HUDEP-2 (cell line): Measurements from ENCODE around the gene B3GALT6.
A peak's percentile ranks its signal among the peaks of the same experiment; 100 is the strongest.
"Not testable (repeated sequence)": the region's sequence is repeated elsewhere in the genome, so short reads cannot be mapped to it uniquely, and the experiment has no call there.

ENCODE experiments used
- DNase-seq, 76 experiments: peaks; one replicate each; lab custom pipeline; 2025; ENCODE audit not compliant: unreplicated experiment in 76 of 76; lab: John Stamatoyannopoulos, UW

Gene B3GALT6

DNA sequence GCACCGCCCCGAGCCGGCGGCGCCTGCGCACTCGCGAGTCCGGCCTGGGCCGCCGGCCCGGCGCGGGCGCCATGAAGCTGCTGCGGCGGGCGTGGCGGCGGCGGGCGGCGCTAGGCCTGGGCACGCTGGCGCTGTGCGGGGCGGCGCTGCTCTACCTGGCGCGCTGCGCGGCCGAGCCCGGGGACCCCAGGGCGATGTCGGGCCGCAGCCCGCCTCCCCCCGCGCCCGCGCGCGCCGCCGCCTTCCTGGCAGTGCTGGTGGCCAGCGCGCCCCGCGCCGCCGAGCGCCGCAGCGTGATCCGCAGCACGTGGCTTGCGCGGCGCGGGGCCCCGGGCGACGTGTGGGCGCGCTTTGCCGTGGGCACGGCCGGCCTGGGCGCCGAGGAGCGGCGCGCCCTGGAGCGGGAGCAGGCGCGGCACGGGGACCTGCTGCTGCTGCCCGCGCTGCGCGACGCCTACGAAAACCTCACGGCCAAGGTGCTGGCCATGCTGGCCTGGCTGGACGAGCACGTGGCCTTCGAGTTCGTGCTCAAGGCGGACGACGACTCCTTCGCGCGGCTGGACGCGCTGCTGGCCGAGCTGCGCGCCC is at the start of gene B3GALT6:
Gene B3GALT6 (plus strand): TSS at position 30 of the 588 bp plus-strand sequence. CDS start 42 bp downstream, at position 72.
- peak in 15 of 76 experiments; percentile 37 to 62 (median 48) for DNase-seq

DNA sequence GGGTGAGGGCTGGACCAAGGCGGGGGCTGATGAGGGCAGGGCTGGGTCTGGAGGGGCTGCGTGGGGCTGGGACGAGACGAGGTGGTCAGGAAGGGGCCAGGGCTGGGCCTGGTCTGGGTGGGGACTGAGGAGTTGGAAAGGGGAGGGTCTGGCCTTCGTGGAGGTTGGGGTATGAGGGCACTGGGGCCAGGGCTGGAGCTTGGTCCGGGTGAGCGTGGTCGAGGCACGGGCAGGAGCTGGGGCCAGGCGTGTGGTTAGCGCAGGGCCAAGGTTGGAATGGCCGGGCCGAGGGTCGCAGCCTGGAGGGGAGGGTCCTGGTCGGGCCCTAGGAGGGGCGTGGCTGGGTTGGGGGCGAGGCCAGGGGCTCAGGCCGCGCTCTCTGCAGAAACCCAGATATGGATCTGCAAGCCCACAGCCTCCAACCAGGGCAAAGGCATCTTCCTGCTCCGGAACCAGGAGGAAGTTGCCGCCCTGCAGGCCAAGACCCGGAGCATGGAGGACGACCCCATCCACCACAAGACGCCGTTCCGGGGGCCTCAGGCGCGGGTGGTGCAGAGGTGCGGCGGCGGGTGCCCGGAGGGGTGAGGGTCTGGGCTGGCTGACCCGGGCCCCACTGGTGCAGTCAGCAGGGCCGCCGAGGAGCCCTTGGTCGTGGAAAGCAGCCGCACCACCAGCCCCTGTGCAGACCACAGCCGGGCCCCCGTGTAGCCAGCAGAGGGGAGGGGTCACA is 49.4 kb upstream of the B3GALT6 start:
- no peak for DNase-seq

DNA sequence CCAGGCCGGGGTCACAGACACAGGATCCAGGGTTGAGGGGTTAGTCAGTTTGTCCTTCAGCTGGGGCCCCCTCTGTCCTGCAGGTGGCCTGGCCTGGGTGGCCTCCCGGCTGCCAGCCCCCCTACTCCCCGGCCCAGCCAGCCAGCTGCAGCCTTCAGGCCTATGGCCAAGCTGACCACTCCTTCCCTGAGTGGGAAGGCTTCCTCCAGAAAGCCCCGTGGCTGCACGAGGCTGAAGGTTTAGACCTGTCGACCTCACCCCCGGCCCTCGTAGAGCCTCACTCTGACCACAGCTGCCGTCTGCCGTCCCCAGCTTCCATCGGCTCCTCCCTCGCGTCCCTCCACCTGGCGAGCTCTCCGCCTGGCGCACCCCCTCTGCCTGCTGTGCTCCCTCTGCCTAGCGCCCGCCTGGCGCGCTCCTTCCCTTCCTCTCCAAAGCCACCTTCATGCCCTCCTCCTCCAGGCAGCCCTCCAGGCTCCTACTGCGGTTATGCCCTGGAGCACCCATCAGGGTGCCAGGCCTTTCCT is 48.8 kb upstream of the B3GALT6 start:
- no peak for DNase-seq

DNA sequence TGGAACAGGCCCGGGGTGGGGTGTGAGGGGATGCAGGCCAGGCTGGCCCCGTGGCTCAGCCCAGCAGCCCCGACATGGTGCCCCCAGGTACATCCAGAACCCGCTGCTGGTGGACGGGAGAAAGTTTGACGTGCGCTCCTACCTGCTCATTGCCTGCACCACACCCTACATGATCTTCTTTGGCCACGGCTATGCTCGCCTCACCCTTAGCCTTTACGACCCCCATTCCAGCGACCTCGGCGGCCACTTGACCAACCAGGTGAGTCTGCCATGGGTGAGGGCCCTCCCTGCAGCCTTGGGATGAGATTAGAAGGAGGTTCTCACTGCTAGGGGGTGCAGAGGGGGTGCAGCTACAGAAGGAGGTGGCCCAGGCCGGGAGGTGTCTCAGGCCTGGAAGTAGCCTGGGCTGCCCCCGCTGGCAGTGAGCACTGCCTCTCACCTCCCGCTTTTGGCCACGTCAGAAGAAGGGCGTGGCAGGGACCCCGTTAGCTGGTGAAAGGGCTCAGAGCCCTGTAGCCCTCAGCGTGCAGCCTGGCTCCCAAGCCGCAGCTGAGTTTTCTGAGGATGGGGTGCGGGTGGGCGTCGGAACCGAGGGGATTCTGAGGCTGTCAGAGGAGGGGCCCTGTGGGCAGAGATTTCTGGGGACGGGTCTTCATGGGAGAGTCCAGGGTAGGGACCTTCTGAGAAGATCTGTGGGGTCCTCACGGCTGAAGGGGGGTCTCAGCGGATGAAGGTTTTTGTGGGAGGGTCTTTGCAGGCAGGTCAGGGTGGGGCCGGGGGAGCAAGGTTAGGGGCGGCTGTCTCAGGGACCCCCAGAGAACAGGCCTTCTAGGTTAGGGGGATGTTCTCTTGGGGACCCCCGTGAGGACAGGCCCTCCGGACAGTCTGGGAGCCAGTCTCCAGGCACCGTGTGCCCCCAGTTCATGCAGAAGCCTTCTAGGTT is 47.9 kb upstream of the B3GALT6 start:
- DNase-seq: no peak

DNA sequence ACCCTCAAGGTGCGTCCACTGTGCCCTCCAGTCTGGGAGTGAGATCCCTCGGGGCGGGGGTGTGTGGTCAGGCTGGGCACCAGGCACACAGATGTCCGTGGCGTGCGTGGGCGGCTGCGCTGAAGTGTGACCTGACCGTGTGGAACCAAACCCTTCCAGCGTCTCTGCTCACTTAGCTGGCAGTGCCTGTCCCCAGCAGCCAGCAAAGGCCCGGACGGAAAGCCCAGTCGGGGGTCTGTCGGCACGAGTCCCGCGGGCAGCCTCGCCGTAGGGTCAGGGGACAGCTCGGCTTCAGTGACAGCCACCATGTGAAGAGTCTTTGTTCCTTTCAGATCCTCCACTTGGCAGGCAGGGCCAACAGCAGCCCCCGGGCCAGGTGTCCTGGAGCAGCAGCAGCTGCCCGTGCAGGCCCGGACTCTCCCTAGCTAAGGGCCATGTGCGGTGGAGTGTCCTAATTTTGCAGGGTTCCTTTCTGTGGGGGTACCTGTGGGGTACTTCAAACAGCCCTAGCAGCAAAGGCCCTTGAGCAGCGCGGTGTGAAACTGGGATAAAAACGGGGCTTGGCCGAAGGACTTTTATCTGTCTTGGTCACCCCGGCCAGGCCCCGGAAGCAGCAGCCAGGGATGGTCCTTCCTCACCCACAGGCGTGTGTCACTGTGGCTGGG is 46.8 kb upstream of the B3GALT6 start:
- DNase-seq: peak in 1 of 76 experiments; percentile 7

DNA sequence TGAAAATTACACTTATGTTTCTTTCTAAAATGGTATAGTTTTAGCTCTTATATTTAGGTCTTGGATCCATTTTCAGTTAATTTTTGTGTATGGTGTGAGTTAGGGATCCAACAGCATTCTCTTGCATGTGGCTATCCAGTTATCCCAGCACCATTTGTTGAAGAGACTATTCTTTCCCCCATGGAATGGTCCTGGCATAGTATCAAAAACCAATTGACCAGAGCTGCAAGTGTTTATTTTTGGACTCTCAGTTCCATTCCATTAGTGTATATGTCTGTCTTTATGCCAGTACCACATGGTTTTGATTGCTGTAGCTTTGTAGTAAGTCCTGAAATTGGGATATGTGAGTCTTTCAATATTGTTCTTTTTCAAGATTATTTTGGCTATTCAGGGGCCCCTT is 44.1 kb upstream of the B3GALT6 start:
- no peak for DNase-seq

DNA sequence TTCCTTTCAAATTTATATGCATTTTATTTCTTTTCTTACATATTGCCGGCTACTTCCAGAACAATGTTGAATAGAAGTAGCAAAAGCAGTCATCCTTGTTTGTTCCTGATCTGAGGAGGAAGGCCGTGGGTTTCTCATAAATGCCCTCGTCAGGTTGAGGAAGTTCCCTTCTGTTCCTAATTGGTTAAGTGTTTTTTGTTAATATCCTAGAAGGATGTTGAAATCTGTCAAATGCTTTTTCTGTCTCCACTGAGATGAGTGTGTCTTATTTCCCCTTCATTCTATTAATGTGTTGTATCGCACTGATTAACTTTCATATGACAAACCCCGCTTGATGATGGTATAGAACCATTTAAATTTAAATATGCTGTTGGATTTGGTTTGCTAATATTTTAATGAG is 42.9 kb upstream of the B3GALT6 start:
- no peak for DNase-seq

DNA sequence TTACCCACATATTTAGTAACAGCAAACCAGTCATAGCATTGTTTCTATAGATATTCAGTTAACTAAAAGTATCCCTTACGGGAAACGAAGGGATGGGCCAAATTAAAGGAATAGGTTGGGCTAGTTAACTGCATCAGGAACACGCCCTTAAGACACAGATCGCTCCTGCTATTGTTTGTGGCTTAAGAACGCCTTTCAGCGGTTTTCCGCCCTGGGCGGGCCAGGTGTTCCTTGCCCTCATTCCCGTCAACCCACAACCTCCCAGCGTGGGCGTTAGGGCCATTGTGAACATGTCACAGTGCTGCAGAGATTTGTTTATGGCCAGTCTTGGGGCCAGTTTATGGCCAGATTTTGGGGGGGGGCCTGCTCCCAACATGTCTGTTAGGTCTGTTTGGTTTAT is 40.3 kb upstream of the B3GALT6 start:
- no peak for DNase-seq

DNA sequence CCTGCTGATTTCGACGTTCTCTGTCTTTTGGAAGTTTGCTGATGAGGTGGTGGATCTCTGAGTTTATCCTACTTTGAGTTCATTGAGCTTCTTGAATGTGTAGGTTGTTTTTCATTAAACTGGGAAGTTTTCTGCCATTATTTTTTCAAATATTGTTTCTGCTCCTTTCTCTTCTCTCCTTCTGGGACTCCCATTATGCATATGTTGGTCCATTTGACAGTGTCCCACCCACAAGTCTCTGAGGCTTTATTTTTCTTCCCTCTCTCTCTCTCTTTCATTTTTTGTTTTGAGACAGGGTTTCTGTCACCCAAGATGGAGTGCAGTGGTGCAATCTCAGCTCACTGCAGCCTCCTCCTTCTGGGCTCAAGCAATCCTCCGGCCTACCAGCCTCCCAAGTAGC is 37.3 kb upstream of the B3GALT6 start:
- no peak for DNase-seq

DNA sequence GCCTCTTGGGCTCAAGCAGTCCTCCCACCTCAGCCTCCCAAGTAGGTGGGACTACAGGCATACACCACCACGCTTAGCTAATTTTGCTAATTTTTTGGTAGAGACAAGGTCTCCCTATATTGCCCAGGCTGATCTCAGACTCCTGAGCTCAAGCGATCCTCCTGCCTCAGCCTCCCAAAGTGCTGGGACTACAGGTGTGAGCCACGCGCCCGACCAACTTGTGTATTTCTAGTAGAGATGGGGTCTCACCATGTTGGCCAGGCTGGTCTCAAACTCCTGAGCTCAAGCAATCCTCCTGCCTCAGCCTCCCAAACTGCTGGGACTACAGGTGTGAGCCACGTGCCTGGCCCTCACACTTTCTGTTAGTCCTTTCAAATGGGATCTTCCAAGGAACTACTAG is 36.3 kb upstream of the B3GALT6 start:
- DNase-seq: not testable (repeated sequence)

DNA sequence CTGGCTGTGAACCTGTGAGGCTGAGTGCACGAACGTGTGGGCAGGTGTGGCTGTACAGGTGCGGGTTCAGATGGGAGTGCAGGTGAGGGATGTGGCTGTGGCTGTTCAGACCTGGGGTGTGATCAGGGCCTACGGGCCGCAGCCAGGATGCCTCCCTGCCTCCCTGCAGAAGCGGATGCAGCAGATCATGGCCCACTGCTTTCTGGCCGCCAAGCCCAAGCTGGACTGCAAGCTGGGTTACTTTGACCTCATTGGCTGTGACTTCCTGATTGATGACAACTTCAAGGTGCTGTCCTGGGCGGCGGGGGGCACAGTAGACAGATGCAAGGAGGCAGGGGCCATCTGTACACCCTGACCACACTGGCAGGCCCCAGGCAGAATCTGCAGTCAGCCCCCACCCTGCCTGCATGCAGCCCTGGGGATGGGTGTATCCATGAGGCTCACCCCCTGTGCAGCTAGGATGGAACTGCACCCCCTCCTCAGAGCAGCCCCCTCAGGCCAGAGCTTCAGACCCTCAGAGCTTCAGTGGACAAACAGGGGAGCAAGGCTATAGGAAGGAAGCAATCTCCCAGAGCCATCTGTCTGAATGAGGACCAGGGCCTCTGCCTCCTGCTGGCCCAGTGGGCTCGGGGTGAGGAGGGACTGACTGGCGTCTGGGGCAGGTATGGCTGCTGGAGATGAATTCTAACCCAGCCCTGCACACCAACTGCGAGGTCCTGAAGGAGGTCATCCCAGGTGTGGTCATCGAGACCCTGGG is 35.4 kb upstream of the B3GALT6 start:
- DNase-seq: no peak

DNA sequence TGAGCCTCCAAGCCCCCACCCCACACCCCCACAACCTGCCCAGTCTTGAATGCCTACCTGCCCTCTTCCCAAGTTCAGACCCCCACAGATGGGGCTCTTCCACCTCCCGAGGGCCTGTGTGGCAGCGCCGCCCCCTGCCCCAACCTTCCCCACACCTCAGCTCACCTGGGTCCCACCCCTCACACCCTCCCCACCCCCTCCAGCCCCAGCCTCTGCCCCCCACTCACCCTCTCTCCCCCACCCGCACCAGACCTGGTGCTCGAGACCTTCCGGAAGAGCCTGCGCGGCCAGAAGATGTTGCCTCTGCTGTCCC is 34.9 kb upstream of the B3GALT6 start:
- DNase-seq: no peak

DNA sequence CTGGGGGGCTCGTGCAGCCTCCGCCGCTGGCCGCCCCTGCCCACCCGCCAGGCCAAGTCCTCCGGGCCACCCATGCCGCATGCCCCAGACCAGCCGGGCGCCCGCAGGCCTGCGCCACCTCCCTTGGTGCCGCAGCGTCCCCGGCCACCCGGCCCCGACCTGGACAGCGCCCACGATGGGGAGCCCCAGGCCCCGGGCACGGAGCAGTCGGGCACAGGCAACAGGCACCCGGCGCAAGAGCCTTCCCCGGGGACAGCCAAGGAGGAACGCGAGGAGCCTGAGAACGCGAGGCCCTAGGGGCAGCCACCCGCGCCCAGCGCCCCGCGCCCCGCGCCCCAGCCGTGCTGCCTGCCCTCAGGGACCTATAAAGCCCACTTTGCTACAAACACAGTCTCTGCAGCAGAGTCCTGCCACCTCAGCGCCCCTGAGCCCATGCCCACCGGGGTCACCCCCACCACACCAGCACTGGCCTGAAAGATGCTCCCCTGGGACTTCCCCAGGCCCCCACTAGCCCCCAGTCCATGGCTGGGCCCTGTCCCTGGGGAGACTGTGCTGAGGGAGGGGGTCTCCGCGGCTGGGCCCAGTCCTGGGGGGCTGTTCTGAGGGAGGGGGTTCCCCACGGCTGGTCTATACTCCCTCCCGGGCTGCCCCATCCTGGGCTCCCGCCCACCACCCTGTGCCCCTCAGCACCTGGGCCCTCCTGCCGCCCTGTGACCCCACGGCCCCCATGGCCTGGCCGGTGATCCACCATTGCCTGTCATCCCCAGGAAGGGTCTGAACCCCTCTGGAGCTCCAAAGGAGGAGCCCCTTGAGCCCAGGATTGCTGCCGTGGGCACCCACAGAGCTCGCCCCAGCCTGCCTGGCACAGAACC is 34.2 kb upstream of the B3GALT6 start:
- DNase-seq: no peak

DNA sequence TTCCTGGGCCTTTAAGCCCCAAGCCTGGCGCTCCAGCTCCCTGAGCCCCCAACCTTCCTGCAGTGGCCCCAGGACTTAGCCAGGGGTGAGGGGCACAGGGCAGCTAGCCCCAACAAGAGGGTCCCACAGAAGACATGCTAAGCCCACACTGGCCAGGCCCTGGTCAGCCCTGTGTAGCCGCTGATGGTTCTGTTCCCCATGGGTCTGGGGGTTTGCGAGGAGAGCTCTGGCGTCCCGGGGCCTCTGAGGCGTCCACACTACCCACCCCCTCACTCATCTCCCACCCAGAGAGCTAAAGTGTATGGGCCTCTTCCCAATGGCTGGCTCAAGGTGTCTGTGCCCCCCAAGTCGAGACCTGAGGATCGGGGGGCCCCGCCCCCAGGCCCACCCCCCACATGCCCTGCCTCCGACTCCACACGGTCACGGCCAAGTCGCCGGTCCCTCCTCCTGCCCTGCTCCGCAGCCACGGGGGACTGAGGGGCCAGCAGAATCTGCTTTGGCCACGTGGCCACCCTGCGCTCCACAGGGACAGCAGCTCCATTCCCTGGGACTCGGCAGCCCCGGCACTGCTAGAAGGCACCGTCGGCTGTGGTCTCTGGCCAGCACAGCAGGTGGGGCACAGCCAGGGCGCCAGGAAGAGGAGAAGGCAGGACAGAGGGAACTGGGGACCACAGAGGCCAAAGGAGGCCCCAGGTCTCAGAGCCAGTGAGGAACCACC is 33.5 kb upstream of the B3GALT6 start:
- no peak for DNase-seq

DNA sequence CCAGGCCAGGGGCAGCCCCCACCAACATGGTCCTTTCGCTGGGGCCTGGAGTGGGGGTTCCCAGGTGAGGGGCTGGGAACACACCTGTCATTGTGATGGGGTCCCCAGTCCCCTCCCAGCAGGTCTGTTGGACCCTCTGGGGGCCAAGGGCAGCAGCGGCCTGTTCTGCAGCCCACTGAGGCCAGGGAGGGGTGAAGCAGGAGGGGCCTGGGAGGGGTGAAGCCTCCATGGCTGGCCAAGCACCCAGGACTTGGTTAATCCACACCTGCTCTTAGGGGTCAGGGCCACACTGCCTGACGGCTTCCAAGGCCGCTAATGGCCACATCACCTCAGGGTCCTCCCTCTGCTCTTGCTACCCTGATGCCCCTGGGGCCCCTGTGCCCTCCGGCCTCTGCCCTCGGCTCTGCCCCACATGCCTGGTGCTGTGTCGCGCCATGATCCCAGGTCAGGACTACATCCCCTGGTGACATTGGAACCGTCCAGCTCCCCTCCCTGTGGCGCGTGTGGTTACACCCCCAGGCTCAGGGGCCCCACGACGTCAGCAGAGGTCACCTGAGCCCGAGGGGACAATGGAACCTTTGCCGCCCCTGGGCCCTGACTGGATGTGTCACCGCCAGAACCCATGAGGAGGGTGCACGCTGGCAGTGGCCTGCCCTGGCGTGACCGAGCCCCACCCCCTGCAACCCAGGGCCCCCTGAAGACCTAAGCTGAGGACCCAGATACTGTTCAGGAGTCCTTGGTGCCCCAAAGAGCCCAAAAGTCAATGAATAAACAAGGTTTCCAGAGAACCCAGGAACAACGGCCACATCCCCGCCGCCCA is 32.7 kb upstream of the B3GALT6 start:
- no peak for DNase-seq

DNA sequence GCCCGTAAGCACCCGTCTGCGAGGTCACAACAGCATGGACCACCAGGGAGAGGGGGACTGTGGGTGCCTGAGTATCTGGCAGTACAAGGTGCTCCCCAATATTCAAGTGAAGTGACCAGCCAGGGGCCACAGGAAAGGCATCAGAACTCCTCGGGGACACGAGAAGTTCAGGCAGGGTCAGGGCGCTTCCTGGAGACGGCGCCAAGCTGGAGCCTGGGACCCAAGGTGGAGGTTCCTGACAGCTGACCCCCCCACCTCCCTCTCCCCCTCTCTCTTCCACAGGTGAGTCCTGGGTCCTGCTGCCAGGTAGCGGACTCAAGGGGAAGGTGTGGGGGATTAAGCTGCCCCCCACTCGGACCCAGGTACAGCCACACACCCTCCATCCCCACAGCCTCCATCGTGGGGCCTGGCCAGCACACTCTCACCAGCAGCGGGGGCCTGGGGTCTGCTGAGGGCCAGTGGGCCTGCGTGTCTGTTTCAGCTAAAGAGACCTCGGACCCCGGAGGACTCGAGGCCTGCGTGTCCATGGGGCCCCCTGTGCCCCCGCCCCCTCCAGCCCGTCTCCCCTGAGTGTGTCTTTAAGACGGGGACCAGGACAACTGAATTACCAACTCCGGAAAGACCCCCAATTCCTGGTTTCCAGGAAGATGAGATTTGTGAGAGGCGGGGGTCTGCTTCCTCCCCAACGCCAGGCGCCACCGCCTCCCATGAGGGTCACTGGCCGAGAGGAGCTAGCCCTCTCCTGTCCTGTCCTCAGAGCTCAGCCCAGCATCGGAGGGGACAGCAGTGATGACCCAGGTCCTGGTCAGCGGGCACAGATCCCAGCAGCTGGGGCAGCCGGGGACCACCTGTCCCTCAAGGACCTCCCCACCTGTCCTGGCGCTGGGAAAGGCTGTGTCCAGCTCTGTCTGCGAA is 31.8 kb upstream of the B3GALT6 start:
- no peak for DNase-seq
